ENCODE data around the gene CENPP.

DNA sequence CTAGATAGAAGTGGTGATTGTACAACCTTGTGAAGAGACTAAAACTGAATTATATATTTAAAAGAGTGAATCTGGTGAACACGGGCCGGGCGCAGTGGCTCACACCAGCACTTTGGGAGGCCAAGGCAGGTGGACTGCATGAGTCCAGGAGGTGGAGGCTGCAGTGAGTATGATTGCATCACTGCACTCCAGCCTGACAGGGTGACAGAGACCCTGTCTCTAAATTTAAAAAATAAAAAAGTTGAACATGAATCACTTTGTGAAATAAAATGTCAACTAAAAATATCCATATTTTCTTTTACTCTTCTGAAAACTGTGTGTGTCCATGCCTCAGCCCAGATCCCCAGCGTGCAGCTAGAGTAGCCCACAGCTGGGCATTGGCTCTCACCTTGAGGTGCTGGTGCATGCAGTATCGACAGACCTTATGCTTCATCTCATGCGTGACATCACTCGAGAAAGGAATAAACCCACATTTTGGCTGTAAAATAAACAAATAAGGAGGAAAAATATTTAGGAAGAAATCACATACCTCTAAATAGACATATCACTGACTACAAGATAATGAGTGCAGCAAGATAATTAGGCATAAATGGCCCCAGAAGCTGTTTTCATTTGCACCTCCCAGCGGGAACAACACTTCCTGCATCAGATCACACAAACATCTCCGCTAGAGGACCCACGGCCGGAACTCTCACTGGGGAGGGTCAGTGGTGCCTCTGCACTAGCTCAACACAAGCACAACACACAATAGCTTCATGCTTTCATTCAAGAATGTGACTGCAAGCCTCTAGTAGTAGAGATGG lies 322.1 kb downstream of the CENPP start:
- TF ChIP-seq BHLHE40 (IDR thresholded peaks at IDR 0.05; ENCODE audit: borderline replicate concordance), result no peak
- no peak for TF ChIP-seq FOXA1 (IDR thresholded peaks at IDR 0.05)
- no peak for TF ChIP-seq SP1 (IDR thresholded peaks at IDR 0.05)
- no peak for TF ChIP-seq CTBP1 (IDR thresholded peaks at IDR 0.05; ENCODE audit: borderline replicate concordance)
- TF ChIP-seq HDGF (IDR thresholded peaks at IDR 0.05; ENCODE audit: borderline replicate concordance), result no peak
- no peak for TF ChIP-seq TARDBP (IDR thresholded peaks at IDR 0.05)
- TF ChIP-seq FOXM1 (IDR thresholded peaks at IDR 0.05; ENCODE audit: borderline replicate concordance), result no peak
- TF ChIP-seq SUZ12 (IDR thresholded peaks at IDR 0.05), result no peak
- TF ChIP-seq ELF4 (IDR thresholded peaks at IDR 0.05), result no peak
- TF ChIP-seq ZNF384 (IDR thresholded peaks at IDR 0.05), result no peak
- TF ChIP-seq L3MBTL2 (conservative IDR thresholded peaks at IDR 0.05), result no peak
